A673 (cell line): Measurements from ENCODE around the gene ARHGAP15. TPM values are rescaled to one million over a fixed set of nuclear protein-coding genes. Genes with fewer than 3 reads are reported as not detected.

Source experiments
- BruUV-seq: library from RNA; stranded (reverse); fragments of 400-500 nt; replicated peaks from 2 replicates; lab custom pipeline; 2021; lab: Mats Ljungman, UMichigan
- CTCF ChIA-PET: fragments of 300-600 bp; sonication (Branson Sonifier 250); formaldehyde crosslinking; loops from one replicate; lab custom pipeline; 2022; ENCODE audit warnings: antibody characterized with exemption; lab: Charles Lee
- POLR2A ChIA-PET: fragments of 300-600 bp; sonication (Branson Sonifier 250); formaldehyde crosslinking; loops from one replicate; lab custom pipeline; 2022; ENCODE audit warnings: antibody characterized with exemption; ENCODE audit not compliant: low non-redundant PET; lab: Charles Lee
- DNase-seq: peaks from one replicate; pipeline ENCODE4 v3.0.0-alpha.2; 2015; ENCODE audit warnings: low spot score
- H3K27ac ChIP-seq: fragments of 200-600 bp; sonication (generic); 2 replicates; pipeline ENCODE4 v1.5.1; 2016; ENCODE audit warnings: mixed run types, low read depth, mild to moderate bottlenecking, mixed read lengths, antibody characterized with exemption, low read length; ENCODE audit not compliant: poor library complexity, severe bottlenecking
- H3K27me3 ChIP-seq: fragments of 200-600 bp; sonication (generic); replicated peaks from 2 replicates; pipeline ENCODE4 v1.6.1; 2017; ENCODE audit warnings: mixed run types, low read depth, mild to moderate bottlenecking, mixed read lengths, antibody characterized with exemption, low read length; ENCODE audit not compliant: insufficient read depth, poor library complexity
- H3K36me3 ChIP-seq: fragments of 200-600 bp; sonication (generic); 2 replicates; pipeline ENCODE4 v1.6.1; 2016; ENCODE audit warnings: mixed run types, mild to moderate bottlenecking, mixed read lengths, antibody characterized with exemption, low read length; ENCODE audit not compliant: insufficient read depth, poor library complexity, severe bottlenecking
- H3K4me1 ChIP-seq: fragments of 200-600 bp; sonication (generic); 2 replicates; pipeline ENCODE4 v1.6.1; 2017; ENCODE audit warnings: mixed run types, mild to moderate bottlenecking, mixed read lengths, antibody characterized with exemption, low read length; ENCODE audit not compliant: insufficient read depth, poor library complexity, severe bottlenecking
- H3K4me3 ChIP-seq: fragments of 200-600 bp; sonication (generic); 2 replicates; pipeline ENCODE4 v1.5.1; 2016; ENCODE audit warnings: low read depth, mixed run types, mild to moderate bottlenecking, mixed read lengths, low read length; ENCODE audit not compliant: poor library complexity, severe bottlenecking
- H3K9me3 ChIP-seq: fragments of 200-600 bp; sonication (generic); 2 replicates; pipeline ENCODE4 v1.6.1; 2016; ENCODE audit warnings: mixed run types, low read depth, mild to moderate bottlenecking, mixed read lengths, antibody characterized with exemption, low read length; ENCODE audit not compliant: poor library complexity, severe bottlenecking
- CTCF ChIP-seq: fragments of 300-800, 200-600 bp; sonication (generic); conservative IDR thresholded peaks from 2 replicates; pipeline ENCODE4 v1.5.1; 2017; ENCODE audit warnings: low read depth, mild to moderate bottlenecking, antibody characterized with exemption, low read length, moderate library complexity, mixed read lengths
- EZH2 ChIP-seq: fragments of 200-600 bp; sonication (generic); IDR thresholded peaks from 2 replicates; pipeline ENCODE4 v1.6.1; 2017; ENCODE audit warnings: borderline replicate concordance, low read depth, mild to moderate bottlenecking, mixed read lengths, antibody characterized with exemption, low read length; ENCODE audit not compliant: poor library complexity, severe bottlenecking
- intact Hi-C: fragments of 100-400 bp; cut with micrococcal nuclease; formaldehyde crosslinking; loops from one replicate; pipeline ENCODE4 v1.10.0; 2022; ENCODE audit not compliant: unreplicated experiment
- total RNA-seq: library from RNA; stranded (reverse); gene quantifications from 2 replicates; pipeline ENCODE4 v1.2.3, GENCODE V29; 2021

The ARHGAP15 gene
- total RNA-seq, 1 experiment from 2014 or later = not detected

- TF ChIP-seq CTCF = no peak
- no peak for TF ChIP-seq EZH2
- no peak overlapping the region for H3K4me3 ChIP-seq
- CTCF ChIA-PET = no interaction called here
- H3K27me3 ChIP-seq = no peaks in the 10 kb centered on the region
- DNase-seq = no peak
- no peak overlapping the region for H3K27ac ChIP-seq
- H3K4me1 ChIP-seq = no peaks in the 10 kb centered on the region
- BruUV-seq = no TSS peak
- no peaks in the 10 kb centered on the region for H3K36me3 ChIP-seq
- H3K9me3 ChIP-seq = no peaks in the 10 kb centered on the region
- intact Hi-C loops = no loop called here
- POLR2A ChIA-PET = no interaction called here
Measured at GRCh38 chr2:143545949-143546255, 416.7 kb downstream of the ARHGAP15 start.

GRCh38 chr2:143548032-143548431 lies 418.8 kb downstream of the ARHGAP15 start:
- CTCF ChIA-PET = no interaction called here
- Histone ChIP-seq H3K27me3 (no peaks in the 10 kb centered on the region), H3K4me1 (peaks cover 9% of the 10 kb centered on the region), H3K9me3 (no peaks in the 10 kb centered on the region), H3K36me3 (no peaks in the 10 kb centered on the region), H3K4me3 (no peak overlapping the region), H3K27ac (no peak overlapping the region)
- POLR2A ChIA-PET = no interaction called here
- DNase-seq = no peak
- BruUV-seq = no TSS peak
- TF ChIP-seq CTCF = no peak
- no peak for TF ChIP-seq EZH2
- intact Hi-C loops = no loop called here

GRCh38 chr2:143550500-143550899 lies 421.3 kb downstream of the ARHGAP15 start:
- TF ChIP-seq CTCF (no peak), EZH2 (no peak)
- Histone ChIP-seq H3K9me3 (no peaks in the 10 kb centered on the region), H3K4me3 (no peak overlapping the region), H3K4me1 (peaks cover 9% of the 10 kb centered on the region), H3K27me3 (no peaks in the 10 kb centered on the region), H3K27ac (no peak overlapping the region), H3K36me3 (no peaks in the 10 kb centered on the region)
- CTCF ChIA-PET = no interaction called here
- intact Hi-C loops = no loop called here
- POLR2A ChIA-PET = no interaction called here
- DNase-seq = no peak
- no TSS peak for BruUV-seq
